Measurements from ENCODE around the gene SUSD1. TPM values are rescaled to one million over a fixed set of nuclear protein-coding genes. Genes with fewer than 3 reads are reported as not detected.
A peak's percentile ranks its signal among the peaks of the same experiment; 100 is the strongest.

SUSD1 gene
- polyA plus RNA-seq (2011; rRNA removed) (16.3 and 17.5 TPM in 2 replicates), polyA minus RNA-seq (2011; rRNA and poly(A)+ RNA removed) (12.1 and 13.2 TPM in 2 replicates)

DNA sequence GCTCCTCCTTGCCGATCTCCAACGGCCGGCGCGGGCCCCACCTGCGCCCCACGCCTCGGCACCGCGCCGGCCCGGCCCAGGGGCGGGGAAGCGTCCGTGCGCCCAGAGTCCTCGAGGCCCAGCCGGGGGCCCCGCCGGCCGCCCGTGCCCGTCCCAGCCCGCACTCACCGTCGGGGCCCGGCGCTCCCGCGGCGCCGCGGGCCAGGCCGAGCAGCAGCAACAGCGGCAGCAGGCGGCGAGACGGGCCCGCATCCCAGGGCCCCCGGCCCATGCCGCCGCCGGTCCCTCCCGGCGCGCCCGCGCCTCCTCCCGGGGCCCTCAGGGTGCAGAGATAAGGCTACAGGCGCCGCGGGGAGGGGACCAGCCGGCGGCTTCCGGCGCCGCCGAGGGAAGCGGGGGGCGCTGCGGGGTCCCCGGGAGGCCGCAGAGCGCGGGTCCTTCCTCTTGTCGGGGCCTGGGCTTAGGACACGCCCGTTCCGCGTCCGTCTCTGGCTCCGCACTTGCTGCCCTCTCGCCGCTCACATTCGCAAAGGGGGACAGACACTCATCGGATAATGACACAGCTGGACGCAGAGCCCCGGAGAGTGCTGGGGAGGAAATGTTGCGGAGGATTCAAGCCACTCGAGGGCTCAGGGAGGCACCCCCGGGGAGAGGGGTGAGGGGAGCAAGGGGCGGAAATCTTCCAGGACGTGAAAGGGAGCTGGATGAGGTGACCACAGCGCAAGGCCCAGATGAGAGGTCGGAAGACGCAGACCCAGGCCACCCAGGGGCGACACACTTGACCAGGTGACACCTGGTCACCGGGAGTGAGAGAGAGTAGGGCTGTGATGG is at the start of gene SUSD1:
Gene SUSD1, minus strand, starts transcription at position 333 of the 831 bp plus-strand sequence. Its CDS starts 62 bp downstream, at position 271.
- Histone ChIP-seq H3K36me3 (ENCODE audit: control insufficient read depth, insufficient read depth, low read length) (no peaks in the 10 kb centered on the region), H3K4me3 (ENCODE audit: low read depth, low read length) (peak within 1 kb of the TSS; percentile 50), H3K27me3 (ENCODE audit: control insufficient read depth, insufficient read depth, low read length) (no peaks in the 10 kb centered on the region)
- DNase-seq (ENCODE audit: low read depth), result no peak
- TF ChIP-seq, protein P1, sequence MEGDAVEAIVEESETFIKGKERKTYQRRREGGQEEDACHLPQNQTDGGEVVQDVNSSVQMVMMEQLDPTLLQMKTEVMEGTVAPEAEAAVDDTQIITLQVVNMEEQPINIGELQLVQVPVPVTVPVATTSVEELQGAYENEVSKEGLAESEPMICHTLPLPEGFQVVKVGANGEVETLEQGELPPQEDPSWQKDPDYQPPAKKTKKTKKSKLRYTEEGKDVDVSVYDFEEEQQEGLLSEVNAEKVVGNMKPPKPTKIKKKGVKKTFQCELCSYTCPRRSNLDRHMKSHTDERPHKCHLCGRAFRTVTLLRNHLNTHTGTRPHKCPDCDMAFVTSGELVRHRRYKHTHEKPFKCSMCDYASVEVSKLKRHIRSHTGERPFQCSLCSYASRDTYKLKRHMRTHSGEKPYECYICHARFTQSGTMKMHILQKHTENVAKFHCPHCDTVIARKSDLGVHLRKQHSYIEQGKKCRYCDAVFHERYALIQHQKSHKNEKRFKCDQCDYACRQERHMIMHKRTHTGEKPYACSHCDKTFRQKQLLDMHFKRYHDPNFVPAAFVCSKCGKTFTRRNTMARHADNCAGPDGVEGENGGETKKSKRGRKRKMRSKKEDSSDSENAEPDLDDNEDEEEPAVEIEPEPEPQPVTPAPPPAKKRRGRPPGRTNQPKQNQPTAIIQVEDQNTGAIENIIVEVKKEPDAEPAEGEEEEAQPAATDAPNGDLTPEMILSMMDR (IDR thresholded peaks at IDR 0.05; ENCODE audit: insufficient read depth, low read depth, low read length), result no peak
- ChIA-PET POLR2A (interaction anchor here (0.6 to 0.7 kb wide), 3 partner anchors 20 to 528 kb away, joined by 3 to 8 read pairs (median 4); no protein-coding TSS in a partner anchor), CTCF (interaction anchor here (1.3 kb wide), 1 partner anchor 162 kb away, joined by 3 read pairs; no protein-coding TSS in a partner anchor)

DNA sequence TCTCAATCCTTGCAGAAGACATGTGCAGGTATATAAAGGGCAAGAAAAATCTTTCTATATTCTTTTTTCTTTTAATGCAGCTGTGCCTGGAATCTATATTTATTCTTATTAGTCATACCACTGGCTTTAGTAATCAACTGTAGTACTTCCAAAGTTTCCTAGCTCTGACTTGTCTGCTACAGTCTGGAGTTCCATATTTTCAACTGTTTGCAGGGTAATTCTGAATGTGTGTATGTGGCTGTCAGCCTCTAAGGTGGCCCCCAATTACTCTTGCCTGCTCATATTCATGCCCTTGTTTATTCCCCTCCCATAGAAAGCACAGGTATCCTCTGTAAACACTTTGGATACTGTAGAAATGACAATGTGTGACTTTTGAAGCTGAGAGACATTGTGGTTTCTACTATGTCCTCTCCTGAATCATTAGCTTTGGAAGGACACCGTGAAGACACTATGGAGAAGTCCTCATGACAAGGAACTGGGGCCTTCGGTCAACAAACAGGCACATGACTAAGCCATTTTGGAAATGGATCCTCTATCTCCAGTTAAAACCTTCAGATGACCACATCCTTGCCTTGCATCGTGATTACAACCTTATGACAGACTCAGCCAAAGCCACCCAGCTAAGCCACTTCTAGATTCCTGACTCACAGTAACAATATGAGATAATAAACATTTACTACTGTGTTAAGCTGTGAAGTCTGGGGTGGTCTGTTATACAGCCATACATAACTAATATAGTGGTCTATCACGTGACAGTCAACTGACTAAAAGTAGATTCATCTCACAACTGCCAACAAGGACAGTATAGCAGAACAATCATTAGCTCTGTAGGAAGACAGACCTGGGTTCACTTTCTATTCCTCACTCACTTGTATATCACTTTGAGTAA is 49.5 kb upstream of the SUSD1 start:
- TF ChIP-seq, protein P1 (IDR thresholded peaks at IDR 0.05; ENCODE audit: insufficient read depth, low read depth, low read length), result no peak
- POLR2A ChIA-PET, result no interaction called here
- CTCF ChIA-PET, result interaction anchor here (0.5 to 1.1 kb wide), 3 partner anchors 14 to 137 kb away, joined by 3 read pairs; no protein-coding TSS in a partner anchor
- no peaks in the 10 kb centered on the region for H3K27me3 ChIP-seq (ENCODE audit: control insufficient read depth, insufficient read depth, low read length)
- DNase-seq (ENCODE audit: low read depth), result no peak
- no peak overlapping the region for H3K4me3 ChIP-seq (ENCODE audit: low read depth, low read length)
- H3K36me3 ChIP-seq (ENCODE audit: control insufficient read depth, insufficient read depth, low read length), result peaks cover 3% of the 10 kb centered on the region; the same call in 1 of the 2 replicates

DNA sequence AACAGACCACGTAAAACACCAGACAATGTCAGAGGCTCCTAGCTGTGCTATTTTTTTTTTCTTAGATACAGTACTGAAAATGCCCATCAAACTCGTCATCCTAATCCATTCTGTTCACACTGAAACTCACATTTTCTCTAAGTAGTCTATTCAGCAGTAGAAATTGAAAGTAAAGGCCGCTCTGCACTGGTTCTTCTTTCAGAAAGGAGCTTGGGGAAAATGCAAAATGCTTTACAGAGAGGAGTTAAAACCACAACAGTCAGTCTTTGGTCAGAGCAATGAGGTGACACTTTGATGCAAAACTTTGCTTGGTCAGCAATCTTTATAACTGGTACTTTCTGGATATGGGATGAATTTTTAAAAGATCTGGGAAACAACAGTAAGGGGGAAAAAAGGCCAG is 43.8 kb upstream of the SUSD1 start:
- CTCF ChIA-PET, result no interaction called here
- POLR2A ChIA-PET, result no interaction called here
- no peak for DNase-seq (ENCODE audit: low read depth)
- H3K36me3 ChIP-seq (ENCODE audit: control insufficient read depth, insufficient read depth, low read length), result peaks cover 7% of the 10 kb centered on the region
- H3K4me3 ChIP-seq (ENCODE audit: low read depth, low read length), result no peak overlapping the region
- no peaks in the 10 kb centered on the region for H3K27me3 ChIP-seq (ENCODE audit: control insufficient read depth, insufficient read depth, low read length)
- TF ChIP-seq, protein P1 (IDR thresholded peaks at IDR 0.05; ENCODE audit: insufficient read depth, low read depth, low read length), result no peak

DNA sequence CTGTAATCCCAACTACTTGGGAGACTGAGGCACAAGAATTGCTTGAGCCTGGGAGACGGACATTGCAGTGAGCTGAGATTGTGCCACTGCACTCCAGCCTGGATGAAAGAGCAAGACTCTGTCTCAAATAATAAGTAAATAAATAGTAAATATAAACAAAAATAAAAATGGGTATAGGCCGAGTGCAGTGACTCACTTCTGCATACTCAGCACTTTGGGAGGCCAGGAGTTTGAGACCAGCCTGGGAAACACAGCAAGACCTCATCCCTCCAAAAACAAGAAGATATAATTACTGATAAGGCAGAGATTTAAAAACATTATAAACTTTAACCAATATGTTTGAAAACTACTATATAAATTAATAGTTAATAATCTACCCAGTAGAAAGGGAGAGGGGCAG is 37.8 kb upstream of the SUSD1 start:
- DNase-seq (ENCODE audit: low read depth), result no peak
- H3K27me3 ChIP-seq (ENCODE audit: control insufficient read depth, insufficient read depth, low read length), result no peaks in the 10 kb centered on the region
- ChIA-PET POLR2A (no interaction called here), CTCF (no interaction called here)
- TF ChIP-seq, protein P1 (IDR thresholded peaks at IDR 0.05; ENCODE audit: insufficient read depth, low read depth, low read length), result no peak
- H3K36me3 ChIP-seq (ENCODE audit: control insufficient read depth, insufficient read depth, low read length), result peaks cover 11% of the 10 kb centered on the region
- no peak overlapping the region for H3K4me3 ChIP-seq (ENCODE audit: low read depth, low read length)

All from BJ (cell line).